Parathyroid adenoma (tissue), 2 donors: ENCODE measurements around the gene GJD4.
A peak's percentile ranks its signal among the peaks of the same experiment; 100 is the strongest.

ENCODE experiments used
- H2AFZ ChIP-seq: fragments of 300-600 bp; sonication (generic); one replicate; pipeline ENCODE4 v1.7.0; 2017; ENCODE audit warnings: antibody characterized with exemption, mild to moderate bottlenecking
- H3K27ac ChIP-seq: fragments of 300-600 bp; sonication (generic); one replicate; pipeline ENCODE4 v1.7.0; 2017
- H3K27me3 ChIP-seq: fragments of 300-600 bp; sonication (generic); one replicate; pipeline ENCODE4 v1.7.0; 2017; ENCODE audit warnings: low read length; ENCODE audit not compliant: control insufficient read depth, insufficient read depth
- H3K36me3 ChIP-seq: fragments of 300-600 bp; sonication (generic); one replicate; pipeline ENCODE4 v1.7.0; 2017; ENCODE audit warnings: low read length; ENCODE audit not compliant: control insufficient read depth, insufficient read depth
- H3K4me1 ChIP-seq: fragments of 300-600 bp; sonication (generic); one replicate; pipeline ENCODE4 v1.7.0; 2017; ENCODE audit warnings: control low read depth
- H3K4me2 ChIP-seq: fragments of 300-600 bp; sonication (generic); one replicate; pipeline ENCODE4 v1.7.0; 2017; ENCODE audit warnings: low read length
- H3K4me3 ChIP-seq: fragments of 300-600 bp; sonication (generic); one replicate; pipeline ENCODE4 v1.7.0; 2017; ENCODE audit warnings: low read depth, low read length
- H3K79me2 ChIP-seq: fragments of 300-600 bp; sonication (generic); one replicate; pipeline ENCODE4 v1.7.0; 2017; ENCODE audit warnings: control low read depth
- H3K9ac ChIP-seq: fragments of 300-600 bp; sonication (generic); one replicate; pipeline ENCODE4 v1.7.0; 2017; ENCODE audit warnings: mild to moderate bottlenecking
- H3K9me3 ChIP-seq: fragments of 300-600 bp; sonication (generic); one replicate; pipeline ENCODE4 v1.7.0; 2017; ENCODE audit warnings: low read length; ENCODE audit not compliant: control insufficient read depth
- CTCF ChIP-seq: fragments of 300-600 bp; sonication (generic); IDR thresholded peaks from one replicate; pipeline ENCODE4 v1.7.0; 2017; ENCODE audit warnings: antibody characterized with exemption, mild to moderate bottlenecking
- donor health status: primary hyperparathyroidism.

Gene GJD4

GRCh38 chr10:35592441-35592840 is 12.7 kb upstream of the GJD4 start:
- Histone ChIP-seq H3K9me3 (no peaks in the 10 kb centered on the region), H3K27me3 (no peaks in the 10 kb centered on the region), H2AFZ (no peak overlapping the region), H3K4me1 (no peaks in the 10 kb centered on the region), H3K4me2 (no peak overlapping the region), H3K4me3 (no peak overlapping the region), H3K36me3 (no peaks in the 10 kb centered on the region), H3K9ac (no peak overlapping the region), H3K27ac (no peak overlapping the region), H3K79me2 (no peaks in the 10 kb centered on the region)
- no peak for TF ChIP-seq CTCF

DNA sequence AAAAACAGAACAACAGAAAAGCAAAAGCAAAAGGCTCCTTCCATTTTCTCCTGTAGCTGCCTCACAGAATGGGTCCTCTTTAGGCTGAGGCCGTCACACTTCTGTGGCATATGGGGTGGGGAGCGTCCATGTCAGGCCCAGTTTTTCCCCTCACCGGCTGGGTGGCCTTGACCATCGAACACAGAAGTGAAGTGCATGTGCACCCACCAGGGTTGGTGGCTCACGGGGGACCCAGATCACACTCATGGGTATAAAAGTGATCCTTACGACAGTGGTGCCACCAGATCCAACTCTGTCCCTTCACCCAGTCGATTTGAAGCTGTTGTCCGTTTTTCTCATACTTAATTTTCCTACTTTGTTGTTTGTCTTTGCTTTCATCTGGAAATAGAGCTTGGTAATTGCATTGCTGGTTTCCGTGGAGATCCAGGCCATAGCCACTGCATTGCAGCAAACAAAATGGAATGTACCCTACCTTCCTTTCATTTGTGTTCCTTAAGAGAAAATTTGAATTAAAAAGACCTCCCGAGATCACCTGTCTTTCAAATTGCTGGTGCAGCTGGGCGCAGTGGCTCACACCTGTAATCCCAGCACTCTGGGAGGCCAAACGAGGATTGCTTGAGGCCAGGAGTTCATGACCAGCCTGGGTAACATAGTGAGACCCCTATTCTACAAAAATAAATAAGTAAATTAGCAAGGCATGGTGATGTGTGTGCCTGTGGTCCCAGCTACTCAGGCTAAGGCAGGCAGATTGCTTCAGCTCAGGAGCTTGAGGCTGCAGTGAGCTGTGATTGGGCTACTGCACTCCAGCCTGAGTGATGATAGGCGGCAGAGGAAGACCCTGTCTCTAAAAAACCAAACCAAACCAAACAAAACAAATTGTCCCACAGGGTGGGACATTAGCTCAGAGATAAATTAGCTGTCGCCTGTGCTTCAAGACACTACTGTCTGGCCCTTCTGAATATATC is 10.7 kb upstream of the GJD4 start:
- no peaks in the 10 kb centered on the region for H3K9me3 ChIP-seq
- H3K4me1 ChIP-seq = no peaks in the 10 kb centered on the region
- no peaks in the 10 kb centered on the region for H3K36me3 ChIP-seq
- H3K4me2 ChIP-seq = no peak overlapping the region
- no peak for TF ChIP-seq CTCF
- no peaks in the 10 kb centered on the region for H3K79me2 ChIP-seq
- H2AFZ ChIP-seq = no peak overlapping the region
- no peak overlapping the region for H3K27ac ChIP-seq
- H3K27me3 ChIP-seq = no peaks in the 10 kb centered on the region
- H3K4me3 ChIP-seq = no peak overlapping the region
- no peak overlapping the region for H3K9ac ChIP-seq

DNA sequence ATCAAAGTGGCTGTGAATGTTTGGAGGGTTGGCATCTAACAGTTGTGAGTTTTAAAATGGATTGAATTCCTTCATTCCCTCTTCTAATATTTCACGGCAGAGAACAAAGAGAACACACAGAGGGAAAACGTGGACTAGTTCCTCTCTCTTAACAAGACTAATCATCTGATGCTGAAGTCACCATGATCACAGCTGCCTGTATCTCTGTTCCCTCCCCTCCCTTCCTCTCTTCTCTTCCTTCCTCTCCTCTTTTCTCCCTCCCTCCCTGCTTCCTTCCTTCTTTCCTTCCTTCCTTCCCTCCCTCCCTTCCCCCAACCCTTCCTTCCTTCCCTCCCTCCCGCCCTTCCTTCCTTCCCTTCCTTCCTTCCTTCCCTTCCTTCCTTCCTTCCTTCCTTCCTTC is 10.0 kb upstream of the GJD4 start:
- Histone ChIP-seq H3K27ac (no peak overlapping the region), H2AFZ (no peak overlapping the region), H3K9ac (no peak overlapping the region), H3K79me2 (no peaks in the 10 kb centered on the region), H3K4me2 (no peak overlapping the region), H3K27me3 (no peaks in the 10 kb centered on the region), H3K4me3 (no peak overlapping the region), H3K36me3 (no peaks in the 10 kb centered on the region), H3K4me1 (no peaks in the 10 kb centered on the region), H3K9me3 (no peaks in the 10 kb centered on the region)
- no peak for TF ChIP-seq CTCF

- TF ChIP-seq CTCF = peak; percentile 46
- H3K79me2 ChIP-seq = no peaks in the 10 kb centered on the region
- H3K9ac ChIP-seq = no peak overlapping the region
- H3K4me2 ChIP-seq = no peak overlapping the region
- no peaks in the 10 kb centered on the region for H3K36me3 ChIP-seq
- H3K4me3 ChIP-seq = no peak overlapping the region
- no peaks in the 10 kb centered on the region for H3K27me3 ChIP-seq
- no peaks in the 10 kb centered on the region for H3K9me3 ChIP-seq
- no peak overlapping the region for H3K27ac ChIP-seq
- H3K4me1 ChIP-seq = no peaks in the 10 kb centered on the region
- no peak overlapping the region for H2AFZ ChIP-seq
Measured at GRCh38 chr10:35598379-35598778, 6.8 kb upstream of the GJD4 start.

DNA sequence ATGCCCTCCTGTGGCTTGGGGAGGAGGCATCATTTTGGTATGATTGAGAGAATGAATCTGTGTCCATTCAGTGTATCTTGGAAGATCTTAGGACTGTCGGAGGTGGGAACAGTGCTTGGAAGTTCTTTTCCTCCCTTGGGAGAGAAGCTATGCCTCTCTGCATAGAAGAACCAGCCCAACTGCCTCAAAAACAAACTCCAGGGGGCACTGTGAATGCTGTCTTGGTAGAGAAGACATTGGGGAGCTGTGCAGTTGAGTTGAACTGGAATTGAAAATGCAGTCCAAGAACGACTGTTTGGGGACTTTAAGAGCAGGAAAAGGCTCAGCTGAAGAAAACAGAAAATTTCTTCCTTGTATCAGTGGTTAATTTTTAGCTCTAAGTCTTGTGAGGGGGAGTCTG is 4.9 kb upstream of the GJD4 start:
- no peaks in the 10 kb centered on the region for H3K4me1 ChIP-seq
- no peaks in the 10 kb centered on the region for H3K79me2 ChIP-seq
- no peak overlapping the region for H2AFZ ChIP-seq
- H3K27ac ChIP-seq = no peak overlapping the region
- no peak for TF ChIP-seq CTCF
- H3K9ac ChIP-seq = no peak overlapping the region
- no peak overlapping the region for H3K4me3 ChIP-seq
- H3K27me3 ChIP-seq = no peaks in the 10 kb centered on the region
- no peak overlapping the region for H3K4me2 ChIP-seq
- H3K36me3 ChIP-seq = no peaks in the 10 kb centered on the region
- no peaks in the 10 kb centered on the region for H3K9me3 ChIP-seq
